HG03571 (cell line): ENCODE measurements around the gene TBC1D16.

ENCODE experiments used
- ATAC-seq: cut with Tn5 transposase; IDR thresholded peaks from one replicate; pipeline ENCODE4 v1.9.1; 2021; ENCODE audit not compliant: unreplicated experiment

The TBC1D16 gene

GRCh38 chr17:79916991-79917901 lies 118.4 kb downstream of the TBC1D16 start:
- ATAC-seq = no peak

GRCh38 chr17:79916506-79916905 lies 119.2 kb downstream of the TBC1D16 start:
- ATAC-seq = no peak

- no peak for ATAC-seq
Observed at GRCh38 chr17:79915850-79916430, 119.7 kb downstream of the TBC1D16 start.

GRCh38 chr17:79914813-79915740 lies 120.6 kb downstream of the TBC1D16 start:
- ATAC-seq = no peak

GRCh38 chr17:79913896-79914812 lies 121.5 kb downstream of the TBC1D16 start:
- no peak for ATAC-seq

GRCh38 chr17:79913451-79913850 lies 122.2 kb downstream of the TBC1D16 start:
- ATAC-seq = no peak

GRCh38 chr17:79912552-79913330 lies 122.9 kb downstream of the TBC1D16 start:
- no peak for ATAC-seq

- ATAC-seq = no peak
Observed at GRCh38 chr17:79911430-79912399, 124.0 kb downstream of the TBC1D16 start.

- ATAC-seq = no peak
Observed at GRCh38 chr17:79910985-79911361, 124.7 kb downstream of the TBC1D16 start.

- no peak for ATAC-seq
Observed at GRCh38 chr17:79909121-79909520, 126.6 kb downstream of the TBC1D16 start.

GRCh38 chr17:79907850-79908249 lies 127.8 kb downstream of the TBC1D16 start:
- no peak for ATAC-seq

- ATAC-seq = no peak
Observed at GRCh38 chr17:79907217-79907715, 128.4 kb downstream of the TBC1D16 start.

GRCh38 chr17:79905832-79906231 lies 129.8 kb downstream of the TBC1D16 start:
- no peak for ATAC-seq

- no peak for ATAC-seq
Observed at GRCh38 chr17:79904865-79905264, 130.8 kb downstream of the TBC1D16 start.

GRCh38 chr17:79902146-79902791 lies 133.4 kb downstream of the TBC1D16 start:
- ATAC-seq = no peak

- ATAC-seq = no peak
Observed at GRCh38 chr17:79901131-79901530, 134.5 kb downstream of the TBC1D16 start.

- no peak for ATAC-seq
Observed at GRCh38 chr17:79899584-79899983, 136.1 kb downstream of the TBC1D16 start.
